GM12878 (cell line): ENCODE results near the gene SELENOV. TPM values are rescaled to one million over a fixed set of nuclear protein-coding genes. Genes with fewer than 3 reads are reported as not detected.

ENCODE experiments used
- ATAC-seq: fragments of 200-7000 bp; cut with Tn5 transposase; 3 replicates; pipeline ENCODE4 v1.9.1; 2020; ENCODE audit warnings: mild to moderate bottlenecking, moderate library complexity
- BruUV-seq: library from RNA; stranded (reverse); fragments of 400-500 nt; replicated peaks from 2 replicates; lab custom pipeline; 2021; lab: Mats Ljungman, UMichigan
- CTCF ChIA-PET: fragments of 300-600 bp; sonication (Branson Sonifier 250); formaldehyde crosslinking; extraction: SDS; loops from one replicate; lab custom pipeline; 2021; ENCODE audit warnings: inconsistent platforms; lab: Yijun Ruan, JAX
- POLR2A ChIA-PET: fragments of 350-600 bp; formaldehyde crosslinking; extraction: SDS; loops from one replicate; lab custom pipeline; 2021; ENCODE audit warnings: inconsistent platforms; lab: Charles Lee
- RAD21 ChIA-PET: fragments of 300-600 bp; sonication (Branson Sonifier 250); formaldehyde crosslinking; loops from one replicate; lab custom pipeline; 2023; ENCODE audit warnings: antibody characterized with exemption; ENCODE audit not compliant: unreplicated experiment; lab: Charles Lee
- SMC1A ChIA-PET: fragments of 300-600 bp; sonication (Branson Sonifier 250); formaldehyde crosslinking; loops from one replicate; lab custom pipeline; 2023; ENCODE audit not compliant: unreplicated experiment, uncharacterized antibody; lab: Charles Lee
- DNase-seq: peaks from one replicate; pipeline ENCODE4 v3.0.0-alpha.2; 2011; ENCODE audit warnings: low read depth, low spot score
- FAIRE-seq: peaks from 3 replicates; lab custom pipeline; 2011; peaks lifted over from hg19 to GRCh38; lab: Jason Lieb, UNC
- H2AFZ ChIP-seq: 2 replicates; pipeline ENCODE4 v1.6.0; 2011; ENCODE audit warnings: low read depth, low read length, control low read depth; ENCODE audit not compliant: control insufficient read depth
- H3K27ac ChIP-seq: 2 replicates; pipeline ENCODE4 v1.5.1; 2011; ENCODE audit warnings: control low read depth; ENCODE audit not compliant: control insufficient read depth, insufficient read depth
- H3K27me3 ChIP-seq, 2 experiments: replicated peaks in 1 of 2; 2 replicates each; pipeline versions ENCODE4 v1.6.0 to v1.6.1; 2011; ENCODE audit warnings: low read length in 1 of 2; ENCODE audit not compliant: control insufficient read depth in 2 of 2, insufficient read depth in 2 of 2
- H3K36me3 ChIP-seq, 2 experiments: 2 replicates each; pipeline ENCODE4 v1.5.1; 2011; ENCODE audit warnings: low read length in 1 of 2; ENCODE audit not compliant: control insufficient read depth in 2 of 2, insufficient read depth in 2 of 2
- H3K4me1 ChIP-seq: 2 replicates; pipeline ENCODE4 v1.6.1; 2011; ENCODE audit warnings: mild to moderate bottlenecking, low read length, moderate library complexity, mixed read lengths; ENCODE audit not compliant: control insufficient read depth, insufficient read depth
- H3K4me2 ChIP-seq: 2 replicates; pipeline ENCODE4 v1.6.0; 2011; ENCODE audit warnings: control low read depth; ENCODE audit not compliant: control insufficient read depth, insufficient read depth
- H3K4me3 ChIP-seq: fragments of 200-600 bp; sonication (generic); 2 replicates; pipeline ENCODE4 v1.5.1; 2016
- H3K79me2 ChIP-seq: 2 replicates; pipeline ENCODE4 v1.6.0; 2011; ENCODE audit warnings: low read length; ENCODE audit not compliant: control insufficient read depth, insufficient read depth
- H3K9ac ChIP-seq: 2 replicates; pipeline ENCODE4 v1.8.0; 2011; ENCODE audit warnings: low read length, control low read depth, mixed read lengths; ENCODE audit not compliant: control insufficient read depth, insufficient read depth
- H3K9me3 ChIP-seq: replicated peaks from 3 replicates; pipeline ENCODE4 v1.5.1; 2011; ENCODE audit warnings: mild to moderate bottlenecking, low read length; ENCODE audit not compliant: control insufficient read depth, insufficient read depth
- H4K20me1 ChIP-seq: 2 replicates; pipeline ENCODE4 v1.6.0; 2011; ENCODE audit not compliant: control insufficient read depth, insufficient read depth
- MLLT1 ChIP-seq: fragments of 450-650 bp; IDR thresholded peaks from 2 replicates; pipeline ENCODE4 v1.6.1; 2016; ENCODE audit warnings: mild to moderate bottlenecking
- POLR2A ChIP-seq: IDR thresholded peaks from 2 replicates; pipeline ENCODE4 v1.6.1; 2011; ENCODE audit warnings: low read depth, mild to moderate bottlenecking, low read length
- POLR2AphosphoS5 ChIP-seq: IDR thresholded peaks from 2 replicates; pipeline ENCODE4 v1.6.1; 2011; ENCODE audit warnings: mild to moderate bottlenecking, low read length, inconsistent platforms
- SMC3 ChIP-seq: IDR thresholded peaks from 2 replicates; pipeline ENCODE4 v1.6.1; 2011; ENCODE audit warnings: low read length, improper control_type of control experiment, borderline replicate concordance
- WGBS: methylation state at CpG from one replicate; pipeline ENCODE4 v1.1.6; 2016; ENCODE audit warnings: low lambda C conversion rate; ENCODE audit not compliant: insufficient replicate concordance, insufficient coverage; ENCODE audit errors: missing lambda C conversion rate; 5-methylcytosine and 5-hydroxymethylcytosine counted together
- in situ Hi-C: fragments of 300-500 bp; cut with MboI; formaldehyde crosslinking; loops from 9 replicates; pipeline ENCODE4 v1.14.3; 2018; ENCODE audit warnings: mixed read lengths
- intact Hi-C: fragments of 100-400 bp; cut with micrococcal nuclease; formaldehyde crosslinking; loops from one replicate; pipeline ENCODE4 v1.14.2; 2022; ENCODE audit not compliant: unreplicated experiment
- polyA plus RNA-seq, 11 experiments: library from polyadenylated mRNA; depleted of rRNA in 4 of 11; unstranded in 6 of 11; stranded (reverse) in 5 of 11; fragments of >200 nt; fragmentation: Nextera tagmentation in 4 of 11; fragmentation: Illumina TruSeq in 1 of 11; extraction: Ambion mirVana in 4 of 11; extraction: Trizol in 1 of 11; gene quantifications; 1 replicate in 1 of 11; 2 replicates in 10 of 11; pipeline versions ENCODE4 v1.2.1 to v1.2.3, GENCODE V29; 2011 to 2016; ENCODE audit warnings: inconsistent platforms in 2 of 11, missing spikeins in 2 of 11, low read depth in 1 of 11
- total RNA-seq, 4 experiments: library from RNA; depleted of rRNA in 3 of 4; stranded (reverse); fragments of >200 nt in 3 of 4; fragmentation: Illumina TruSeq in 1 of 4; extraction: Trizol in 1 of 4; gene quantifications; 2 replicates each; pipeline versions ENCODE4 v1.2.1 to v1.2.3, GENCODE V29; 2013 to 2021

The SELENOV gene
- total and polyA plus RNA-seq, 10 of the 15 experiments (the other 5 are each of a cell fraction or from before 2014, with no cell fraction given), result not detected

DNA sequence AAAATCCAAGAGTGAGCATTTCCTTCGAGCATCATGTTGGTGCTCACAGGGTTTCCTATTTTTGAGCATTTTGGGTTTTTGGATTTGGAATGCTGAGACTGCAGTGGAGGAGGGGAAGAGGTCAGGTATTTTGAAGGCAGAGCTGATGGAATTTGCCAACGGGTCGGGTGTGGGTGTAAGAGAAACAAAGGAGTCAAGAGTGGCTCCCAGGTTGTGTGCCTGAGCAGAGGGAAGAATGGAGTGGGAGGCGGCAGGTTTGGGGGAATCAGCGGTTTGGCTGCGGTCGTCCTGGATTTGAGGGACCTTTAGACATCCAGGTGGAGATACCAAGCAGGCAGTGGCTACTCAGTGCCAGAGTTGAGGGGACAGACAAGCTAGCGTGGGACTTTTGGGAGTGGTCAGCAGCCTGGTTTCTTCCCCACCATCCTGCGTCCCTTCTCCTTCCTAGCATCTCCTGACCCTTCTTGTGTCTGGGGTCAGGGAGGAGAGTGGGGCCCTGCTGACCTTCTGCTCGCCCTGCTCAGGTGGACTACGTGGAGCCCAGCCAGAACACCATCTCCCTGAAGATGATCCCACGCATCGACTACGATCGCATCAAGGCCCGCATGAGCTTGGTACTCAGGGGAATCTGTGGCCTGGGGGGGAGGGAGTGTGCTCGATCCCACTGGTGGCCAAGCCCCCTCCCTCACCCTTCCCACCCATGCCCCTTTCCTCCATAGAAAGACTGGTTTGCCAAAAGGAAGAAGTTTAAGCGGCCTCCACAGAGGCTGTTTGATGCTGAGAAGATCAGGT is 48.8 kb upstream of the SELENOV start:
- intact Hi-C loops, result no loop called here
- no peaks in the 10 kb centered on the region for H3K27me3 ChIP-seq
- in situ Hi-C loops, result no loop called here
- H3K27ac ChIP-seq, result no peak overlapping the region
- ChIA-PET RAD21 (no interaction called here), CTCF (no interaction called here), SMC1A (no interaction called here), POLR2A (no interaction called here)
- ATAC-seq (no peak), FAIRE-seq (no peak), DNase-seq (no peak)
- no peak overlapping the region for H3K4me3 ChIP-seq
- 99% methylated on average over 17 of the region's 18 CpGs for WGBS
- no peak overlapping the region for H3K9ac ChIP-seq
- H2AFZ ChIP-seq, result no peak overlapping the region
- no peaks in the 10 kb centered on the region for H3K9me3 ChIP-seq
- no peaks in the 10 kb centered on the region for H3K4me1 ChIP-seq
- no peak overlapping the region for H3K4me2 ChIP-seq
- H3K79me2 ChIP-seq, result no peaks in the 10 kb centered on the region
- H4K20me1 ChIP-seq, result no peaks in the 10 kb centered on the region
- BruUV-seq, result no TSS peak
- TF ChIP-seq POLR2A, result peak; percentile 18; the same call in 1 of the 2 replicates
- no peak for TF ChIP-seq MLLT1
- TF ChIP-seq, all 136 proteins: peak for 1
- H3K36me3 ChIP-seq, result peaks cover 26 to 50% of the 10 kb centered on the region in 2 experiments

- Histone ChIP-seq H4K20me1 (no peaks in the 10 kb centered on the region), H3K4me2 (no peak overlapping the region), H3K27me3 (no peaks in the 10 kb centered on the region), H3K36me3 (peaks cover 36 to 65% of the 10 kb centered on the region in 2 experiments; a peak in 3 of 4 replicates), H3K4me3 (no peak overlapping the region), H3K27ac (no peak overlapping the region), H2AFZ (no peak overlapping the region), H3K4me1 (no peaks in the 10 kb centered on the region), H3K79me2 (no peaks in the 10 kb centered on the region), H3K9me3 (no peaks in the 10 kb centered on the region), H3K9ac (no peak overlapping the region)
- CTCF ChIA-PET, result no interaction called here
- RAD21 ChIA-PET, result no interaction called here
- FAIRE-seq (no peak), DNase-seq (no peak), ATAC-seq (no peak)
- intact Hi-C loops, result no loop called here
- in situ Hi-C loops, result no loop called here
- POLR2A ChIA-PET, result interaction anchor here (0.5 to 0.7 kb wide), 2 partner anchors 10 to 32 kb away, joined by 3 read pairs; partner anchors contain the start of gene RPS16
- no TSS peak for BruUV-seq
- 98% methylated on average over 7 of the region's 7 CpGs for WGBS
- SMC1A ChIA-PET, result no interaction called here
- TF ChIP-seq SMC3, result no peak
- TF ChIP-seq POLR2AphosphoS5, result peak; percentile 36; the same call in 1 of the 2 replicates
These were observed 47.0 kb upstream of the SELENOV start for GRCh38 chr19:39467941-39468340.
